Keratinocyte (primary cell): ENCODE measurements around the gene DPF3.

Experiments
- CTCF ChIP-seq, 3 experiments: IDR thresholded peaks in 1 of 3; conservative IDR thresholded peaks in 1 of 3; optimal IDR thresholded peaks in 1 of 3; 2 replicates in 2 of 3; 3 replicates in 1 of 3; pipeline versions ENCODE3 to v1.5.1; 2011; ENCODE audit warnings: low read length in 3 of 3, mild to moderate bottlenecking in 3 of 3, moderate library complexity in 2 of 3, control low read depth in 1 of 3, inconsistent platforms in 1 of 3; ENCODE audit not compliant: insufficient read depth in 2 of 3; ENCODE audit errors: extremely low read depth in 1 of 3
- EZH2 ChIP-seq: IDR thresholded peaks from one replicate; pipeline ENCODE4 v1.6.1; 2012; ENCODE audit warnings: inconsistent platforms, mild to moderate bottlenecking, low read length, moderate library complexity

GRCh38 chr14:72730468-72730867 is 163.4 kb downstream of the DPF3 start:
- TF ChIP-seq CTCF (optimal IDR thresholded peaks at IDR 0.05 in 1 of 3, IDR thresholded peaks at IDR 0.05 in 1 of 3, conservative IDR thresholded peaks at IDR 0.05 in 1 of 3; ENCODE audit: extremely low read depth in 1 of 3, insufficient read depth in 2 of 3, low read length in 3 of 3) (no peak), EZH2 (no peak)
